NCI-H510A treated with DMSO at 0.1 percent for 48 hours (cell line): ENCODE results near the gene FAM237A.

Experiments used
- DNase-seq: peaks from one replicate; lab custom pipeline; 2025; lab: John Stamatoyannopoulos, UW

The FAM237A gene

GRCh38 chr2:206642075-206643025, at the start of gene FAM237A:
Gene FAM237A (plus strand): TSS chr2:206642487. CDS start chr2:206644237, 1,750 bp downstream.
- DNase-seq = no peak

GRCh38 chr2:206597717-206598218, 44.5 kb upstream of the FAM237A start:
- DNase-seq = no peak

GRCh38 chr2:206603243-206603642, 39.0 kb upstream of the FAM237A start:
- no peak for DNase-seq

DNA sequence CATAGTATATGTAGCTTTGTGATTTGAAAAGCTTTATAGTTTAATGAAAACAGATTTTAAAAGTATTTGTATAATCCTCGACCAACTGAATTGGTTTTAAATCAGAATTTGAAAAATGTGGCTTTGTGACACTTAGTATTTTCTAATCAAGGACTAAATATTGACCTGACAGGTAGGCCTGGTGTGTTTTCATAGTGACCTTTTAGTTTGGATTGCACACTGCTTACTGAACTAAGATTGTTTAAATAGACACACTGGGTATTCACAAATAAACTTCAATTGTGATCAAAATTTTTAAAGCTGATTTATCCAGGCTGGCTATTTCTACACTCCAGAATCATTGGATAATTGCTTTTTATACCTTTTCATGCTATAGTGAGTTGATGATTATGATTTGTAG, 31.8 kb upstream of the FAM237A start:
- DNase-seq = no peak

DNA sequence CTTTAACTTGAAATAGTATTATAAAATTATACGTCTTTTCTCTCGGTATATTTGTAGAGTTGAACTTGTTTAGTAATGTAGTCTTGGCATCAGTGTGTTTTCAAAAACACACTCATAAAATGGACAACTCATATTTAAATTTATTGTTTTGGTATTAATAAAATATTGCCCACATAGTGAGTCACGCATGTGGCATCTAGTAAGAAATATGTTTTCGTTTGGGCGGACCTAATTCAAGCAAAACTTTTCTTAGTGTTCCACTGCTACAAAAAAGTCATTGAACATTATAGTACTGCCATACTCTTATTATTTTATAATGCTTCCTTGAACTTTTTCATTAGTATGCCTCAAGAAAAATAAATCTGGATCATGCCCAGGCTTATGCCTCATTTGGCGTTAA, 31.1 kb upstream of the FAM237A start:
- DNase-seq = no peak

DNA sequence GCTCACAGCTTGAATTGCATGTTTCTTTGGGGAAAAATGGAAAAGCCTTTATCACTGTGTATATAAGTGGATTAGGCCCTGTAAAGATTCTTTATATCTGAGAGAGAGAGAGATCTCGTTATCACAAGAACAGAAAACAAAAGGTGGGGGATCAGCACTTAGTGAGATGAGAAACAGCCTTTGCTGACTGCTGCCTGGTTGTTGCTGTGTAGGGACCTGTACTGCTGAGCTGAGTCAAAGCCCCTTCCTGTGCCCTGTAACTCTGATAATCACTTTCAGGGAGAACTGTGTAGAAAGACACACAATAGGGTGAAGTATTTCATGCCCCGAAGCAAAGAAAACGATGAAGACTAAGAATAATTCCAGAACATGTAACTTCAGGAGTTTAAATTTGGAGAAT, 30.6 kb upstream of the FAM237A start:
- DNase-seq = no peak

- no peak for DNase-seq
Measured at GRCh38 chr2:206614811-206615210, 27.5 kb upstream of the FAM237A start.

GRCh38 chr2:206615417-206616089, 26.7 kb upstream of the FAM237A start:
- DNase-seq = no peak

DNA sequence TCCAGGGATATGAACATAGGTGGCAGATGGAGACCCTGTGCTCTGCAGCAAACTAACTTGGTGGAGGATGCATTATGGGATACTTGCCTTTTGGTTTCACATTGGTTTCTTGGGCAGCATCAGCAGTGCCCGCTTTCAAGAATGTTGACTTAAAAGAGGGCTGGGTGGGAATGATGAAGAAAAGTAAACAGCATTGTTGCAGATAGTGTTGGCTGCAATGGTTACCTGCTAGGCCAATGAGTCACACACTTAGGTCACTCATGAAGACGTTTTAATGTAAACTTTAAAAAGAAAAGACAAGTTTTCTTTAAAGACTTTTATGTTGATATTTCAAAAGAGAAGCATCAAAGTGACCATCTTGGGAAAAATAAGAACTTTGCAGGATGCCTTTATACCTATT, 26.1 kb upstream of the FAM237A start:
- no peak for DNase-seq

GRCh38 chr2:206619011-206619410, 23.3 kb upstream of the FAM237A start:
- DNase-seq = no peak

- DNase-seq = no peak
Measured at GRCh38 chr2:206626108-206626507, 16.2 kb upstream of the FAM237A start.

GRCh38 chr2:206627632-206628031, 14.7 kb upstream of the FAM237A start:
- no peak for DNase-seq

DNA sequence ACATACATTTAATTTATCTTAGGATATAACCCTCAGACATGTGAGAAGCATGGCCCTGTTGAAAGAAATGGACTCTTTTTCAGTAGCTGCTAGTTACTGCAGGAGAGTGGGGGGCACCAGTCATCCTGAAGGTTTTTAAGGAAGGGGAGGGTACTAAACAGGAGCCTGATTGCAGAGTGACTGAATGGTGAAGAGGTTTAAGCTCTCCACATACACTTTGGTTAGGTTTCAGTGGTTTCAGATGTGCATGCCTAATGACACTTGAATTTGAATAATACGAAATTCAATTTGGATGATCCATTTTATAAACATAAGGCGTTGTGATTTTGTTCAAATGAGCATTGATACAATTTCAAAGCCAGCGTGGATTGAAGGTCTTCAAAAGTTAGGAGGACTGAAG, 10.9 kb upstream of the FAM237A start:
- DNase-seq = no peak

DNA sequence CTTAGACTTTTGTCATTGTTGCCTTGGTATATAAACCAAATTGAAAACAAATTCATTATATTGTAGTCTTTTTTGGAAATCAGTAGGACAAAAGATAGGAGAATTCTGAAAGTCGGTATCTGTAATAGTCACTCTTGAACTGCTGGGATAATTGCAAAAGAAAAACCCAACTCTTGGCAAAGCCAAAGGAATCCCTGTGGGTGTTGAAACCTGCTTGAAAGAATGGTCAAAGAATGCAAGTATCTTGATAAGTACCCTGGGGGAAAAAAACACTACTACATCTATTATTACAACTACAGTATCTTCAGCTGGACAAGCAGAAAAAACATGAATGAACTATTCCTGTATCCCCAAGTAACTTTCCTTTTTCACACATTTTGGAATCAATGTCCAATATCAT, 7.3 kb upstream of the FAM237A start:
- no peak for DNase-seq

- DNase-seq = no peak
Measured at GRCh38 chr2:206639636-206640035, 2.7 kb upstream of the FAM237A start.

GRCh38 chr2:206641226-206641625, 1.1 kb upstream of the FAM237A start:
- DNase-seq = no peak

DNA sequence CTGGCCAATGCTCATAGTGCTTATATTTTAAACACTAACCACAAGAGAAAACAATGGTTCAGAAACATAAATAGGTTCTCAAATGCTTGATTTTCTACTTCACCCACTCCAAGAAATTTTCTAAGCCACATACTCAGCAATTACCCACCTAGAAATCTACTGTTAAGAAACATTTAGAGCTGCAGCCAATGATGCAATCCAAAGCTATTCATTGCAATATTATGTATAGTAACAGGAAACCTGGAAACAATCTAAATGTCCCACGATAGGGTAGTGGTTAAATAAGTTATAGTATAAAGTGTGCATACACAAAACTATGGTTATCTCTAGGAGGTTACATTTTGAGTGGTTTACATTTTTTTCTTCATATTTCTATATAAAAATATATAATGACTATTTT, 5.7 kb downstream of the FAM237A start:
- no peak for DNase-seq

GRCh38 chr2:206657087-206657486, 14.8 kb downstream of the FAM237A start:
- DNase-seq = no peak

GRCh38 chr2:206665251-206665650, 23.0 kb downstream of the FAM237A start:
- no peak for DNase-seq

DNA sequence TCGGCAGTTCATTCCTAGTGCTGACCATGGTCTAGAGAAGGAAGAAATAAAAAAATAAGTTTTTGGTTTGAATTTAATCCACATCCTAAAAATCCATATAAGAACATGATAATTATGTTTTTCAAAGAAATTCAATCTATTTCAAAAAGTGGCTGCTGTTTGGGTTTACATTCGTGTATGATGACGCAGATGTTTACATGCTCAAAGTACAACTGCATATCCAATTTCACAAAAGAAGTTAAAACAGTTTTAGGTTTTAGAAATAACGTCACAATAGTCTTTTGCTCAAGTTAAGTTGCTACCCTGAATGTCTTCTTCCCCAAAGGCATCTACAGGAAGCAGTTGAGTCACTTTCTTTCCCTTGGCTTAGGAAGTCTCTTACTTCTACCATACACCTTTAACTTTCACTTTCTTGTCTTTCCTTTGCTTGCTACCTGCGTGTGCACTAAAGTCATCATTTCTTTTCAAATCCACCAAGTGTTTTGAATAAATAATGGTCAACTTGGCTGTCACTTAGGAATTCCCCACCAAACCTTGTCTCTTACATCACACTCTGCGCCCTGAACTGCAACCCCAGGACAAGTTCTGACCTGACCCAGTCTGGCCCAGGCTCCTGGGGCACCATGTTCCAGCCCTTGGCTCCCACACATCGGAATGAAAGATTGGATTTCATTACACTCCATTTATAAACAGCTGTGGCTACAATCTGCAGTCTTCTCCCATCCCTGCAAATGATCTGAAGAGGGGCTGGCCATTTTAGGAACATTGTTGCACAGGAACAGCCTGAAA, 28.4 kb downstream of the FAM237A start:
- DNase-seq = no peak

- no peak for DNase-seq
Measured at GRCh38 chr2:206683546-206683945, 41.3 kb downstream of the FAM237A start.

DNA sequence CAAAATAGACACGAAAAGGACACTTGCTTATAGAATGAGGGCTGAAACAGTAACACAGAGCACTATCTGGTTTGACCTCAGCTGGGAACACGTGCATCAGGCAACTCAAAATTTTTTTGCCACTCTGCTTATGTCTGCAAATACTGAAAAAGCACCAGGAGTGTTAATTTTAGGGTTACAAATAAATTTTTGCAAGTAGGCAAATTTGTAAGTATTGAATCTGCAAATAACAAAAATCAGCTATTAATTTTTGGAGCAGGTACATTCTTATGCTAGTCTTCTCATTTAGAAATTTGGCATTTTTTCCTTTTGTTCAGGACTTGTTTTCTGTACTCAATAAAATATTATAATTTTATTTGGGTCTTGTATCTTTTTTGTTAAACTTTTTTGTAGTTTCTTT, 46.2 kb downstream of the FAM237A start:
- no peak for DNase-seq
